ENCODE measurements around the gene USP33.
"Not testable (repeated sequence)": the region's sequence is repeated elsewhere in the genome, so short reads cannot be mapped to it uniquely, and the experiment has no call there.

The USP33 gene

DNA sequence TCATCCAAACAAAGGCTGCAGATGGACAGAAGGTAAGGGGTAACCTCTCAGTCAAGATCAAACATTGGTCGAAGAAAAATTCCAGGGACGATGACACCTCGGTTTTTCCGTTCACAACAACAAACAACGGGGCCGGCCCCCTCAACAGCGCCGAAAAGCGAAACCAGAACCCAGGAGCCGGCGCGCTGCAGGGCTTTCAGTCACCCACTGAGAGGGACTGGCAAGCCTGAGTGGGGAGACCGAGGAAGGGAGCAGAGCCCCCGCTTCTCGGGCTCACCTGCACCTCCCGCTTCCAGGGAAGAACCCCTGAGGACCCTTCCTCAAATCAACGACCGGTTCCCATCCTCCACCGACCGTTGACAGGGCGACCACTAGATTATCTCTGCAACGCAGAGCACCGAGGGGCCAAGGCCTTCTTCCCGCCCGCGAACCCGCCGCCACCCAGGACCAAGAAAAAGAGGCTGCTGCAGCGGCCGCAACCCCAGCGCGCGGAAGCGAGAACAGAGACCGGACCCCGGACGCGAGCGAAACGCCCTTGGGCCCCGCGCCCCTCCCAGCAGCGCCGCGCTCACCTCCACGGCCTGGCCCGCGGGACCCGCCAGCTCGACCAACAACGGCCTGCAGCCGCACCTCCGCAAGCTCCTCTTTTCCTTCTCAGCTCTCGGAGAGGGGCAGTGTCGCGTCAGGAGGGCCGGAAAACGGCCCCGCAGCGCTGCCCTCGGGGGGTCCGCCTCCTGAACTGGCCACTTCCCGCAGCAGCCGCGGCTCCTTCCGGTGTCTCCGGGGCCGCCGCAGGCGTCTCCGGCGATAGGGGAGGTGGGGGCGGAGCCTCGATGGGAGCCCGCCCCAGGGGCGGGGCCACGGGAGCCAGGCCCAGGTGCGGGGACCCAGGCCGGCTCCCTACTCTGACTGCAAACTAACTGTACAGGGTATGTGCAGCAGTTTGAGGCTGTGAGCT, at the start of gene USP33:
Gene USP33, minus strand, starts transcription at position 782 of the 958 bp plus-strand sequence. CDS start 18,155 bp downstream, outside the sequence.
- DNase-seq (ENCODE audit: low read depth), result no peak

DNA sequence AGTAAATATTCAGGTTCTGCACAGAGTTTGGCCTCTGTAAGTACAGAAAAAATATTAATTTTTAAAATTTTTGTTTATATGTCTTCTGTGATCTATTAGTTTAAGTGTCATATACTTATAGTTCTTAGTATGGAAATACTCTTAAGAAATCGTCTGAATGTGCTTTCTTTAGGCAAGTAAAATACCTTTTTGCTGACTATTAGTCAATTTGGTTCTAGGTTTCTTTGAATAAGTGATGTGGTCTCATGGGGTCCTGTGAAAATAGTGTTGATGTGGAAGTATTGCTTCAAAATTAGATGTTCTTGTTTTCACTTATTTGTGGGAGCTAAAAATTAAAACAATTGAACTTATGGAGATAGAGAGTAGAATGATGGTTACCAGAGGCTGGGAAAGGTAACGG, 43.7 kb upstream of the USP33 start:
- no peak for DNase-seq (ENCODE audit: low read depth)

DNA sequence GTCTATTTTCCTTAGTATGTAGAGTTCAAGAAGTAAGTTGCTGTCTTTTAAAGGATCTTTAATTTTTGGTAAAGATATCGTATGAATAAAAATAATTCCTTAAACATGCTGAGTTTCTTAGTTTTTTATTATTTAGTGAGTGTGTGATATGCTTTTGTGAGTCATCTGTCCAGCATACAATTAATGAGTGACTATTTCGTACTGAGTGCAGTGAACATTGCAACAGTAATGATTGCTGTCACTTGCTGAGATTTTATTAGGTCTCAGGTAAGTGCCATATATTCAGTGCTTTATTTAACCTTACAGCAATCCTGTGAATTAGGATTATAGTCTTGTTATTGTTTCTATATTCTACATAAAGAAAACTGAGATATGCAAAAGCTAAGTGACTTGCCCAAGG, 42.4 kb upstream of the USP33 start:
- DNase-seq (ENCODE audit: low read depth), result no peak

DNA sequence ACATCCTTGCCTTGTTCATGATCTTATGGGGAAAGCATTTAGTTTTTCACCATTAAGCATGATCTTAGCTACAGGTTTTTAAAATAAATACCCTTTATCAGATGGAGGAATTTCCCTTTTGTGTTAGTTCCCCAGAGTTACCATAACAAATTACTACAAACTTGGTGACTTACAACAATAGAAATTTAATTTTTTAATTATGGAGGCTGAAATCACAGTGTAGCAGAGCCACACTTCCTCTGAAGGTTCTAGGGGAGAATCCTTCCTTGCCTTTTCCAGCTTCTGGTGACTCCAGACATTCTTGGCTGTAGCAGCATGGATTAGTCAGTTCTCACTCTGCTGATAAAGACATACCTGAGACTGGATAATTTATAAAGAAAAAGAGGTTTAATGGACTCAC, 38.3 kb upstream of the USP33 start:
- DNase-seq (ENCODE audit: low read depth), result peak; percentile 15

DNA sequence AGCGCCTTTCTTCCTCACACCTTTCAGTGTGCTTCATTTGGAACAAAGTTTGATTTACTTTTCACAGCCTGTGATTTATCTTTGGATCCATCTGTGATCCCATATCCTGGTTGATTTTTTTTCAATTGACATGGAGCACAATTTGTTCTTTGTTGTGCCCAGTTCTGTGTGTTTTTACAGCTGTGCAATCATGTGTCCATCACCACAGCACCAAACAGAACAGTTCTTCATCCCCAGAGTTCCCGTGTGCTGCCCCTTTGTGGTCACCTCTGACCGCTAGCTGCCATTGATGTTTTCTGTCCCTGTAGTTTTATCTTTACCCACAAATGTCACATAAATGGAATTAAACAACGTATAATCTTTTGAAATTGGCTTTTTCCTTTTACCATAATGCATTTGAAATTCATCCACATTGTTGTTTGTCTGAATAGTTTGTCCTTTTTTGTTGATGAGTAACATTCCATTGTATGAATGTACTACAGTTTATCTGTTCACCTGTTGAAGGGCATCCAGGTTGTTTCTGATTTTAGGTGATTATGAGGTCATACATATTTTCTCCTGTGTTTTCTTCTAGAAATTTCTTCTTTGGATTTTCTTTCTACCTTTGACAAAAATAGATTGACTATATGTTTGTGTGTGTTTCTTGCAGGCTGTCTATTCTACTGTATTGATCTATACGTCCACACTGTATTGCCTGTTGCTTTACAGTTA, 37.2 kb upstream of the USP33 start:
- no peak for DNase-seq (ENCODE audit: low read depth)

GRCh38 chr1:77794550-77794949, 34.9 kb upstream of the USP33 start:
- no peak for DNase-seq (ENCODE audit: low read depth)

DNA sequence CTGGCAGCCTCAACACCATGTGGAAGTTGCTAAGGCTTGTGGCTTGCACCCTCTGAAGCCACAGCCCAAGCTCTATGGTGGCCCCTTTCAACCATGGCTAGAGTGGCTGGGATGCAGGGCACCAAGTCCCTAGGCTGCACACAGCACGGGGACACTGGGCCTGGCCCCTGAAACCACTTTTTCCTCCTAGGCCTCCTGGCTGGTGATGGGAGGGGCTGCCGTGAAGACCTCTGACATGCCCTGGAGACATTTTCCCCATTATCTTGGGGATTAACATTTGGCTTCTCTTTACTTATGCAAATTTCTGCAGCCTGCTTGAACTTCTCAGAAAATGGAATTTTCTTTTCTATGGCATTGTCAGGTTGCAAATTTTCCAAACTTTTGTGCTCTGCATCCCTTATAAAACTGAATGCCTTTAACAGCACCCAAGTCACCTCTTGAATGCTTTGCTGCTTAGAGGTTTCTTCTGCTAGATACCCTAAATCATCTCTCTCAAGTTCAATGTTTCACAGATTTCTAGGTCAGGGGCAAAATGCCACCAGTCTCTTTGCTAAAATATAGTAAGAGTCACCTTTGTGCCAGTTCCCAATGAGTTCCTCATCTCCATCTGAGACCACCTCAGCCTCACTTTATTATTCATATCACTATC, 26.6 kb upstream of the USP33 start:
- DNase-seq (ENCODE audit: low read depth), result not testable (repeated sequence)

GRCh38 chr1:77783141-77783540, 23.5 kb upstream of the USP33 start:
- no peak for DNase-seq (ENCODE audit: low read depth)

DNA sequence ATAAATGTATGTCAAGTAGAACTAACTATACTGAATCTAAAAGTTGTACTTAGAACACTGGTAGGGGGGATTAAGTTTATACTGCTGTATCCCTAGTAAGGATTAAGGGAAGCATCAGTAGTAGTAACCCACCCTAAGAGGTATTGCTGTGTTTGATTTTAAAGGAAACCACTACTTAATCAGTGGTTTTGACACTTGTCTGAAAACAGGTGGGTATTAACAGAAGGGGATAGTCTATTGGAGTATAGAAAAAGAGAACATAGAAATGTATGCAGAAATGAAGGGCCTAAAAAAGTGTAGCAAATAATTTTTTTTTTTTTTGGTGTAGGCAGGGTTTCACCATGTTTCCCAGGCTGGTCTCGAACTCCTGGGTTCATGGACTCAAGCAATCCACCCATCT, 22.0 kb upstream of the USP33 start:
- no peak for DNase-seq (ENCODE audit: low read depth)

GRCh38 chr1:77779529-77780281, 20.1 kb upstream of the USP33 start, which contains the start of gene MIGA1:
MIGA1 (plus strand) TSS chr1:77779649; CDS start chr1:77783253, 3,604 bp downstream.
- DNase-seq (ENCODE audit: low read depth), result peak; percentile 55

DNA sequence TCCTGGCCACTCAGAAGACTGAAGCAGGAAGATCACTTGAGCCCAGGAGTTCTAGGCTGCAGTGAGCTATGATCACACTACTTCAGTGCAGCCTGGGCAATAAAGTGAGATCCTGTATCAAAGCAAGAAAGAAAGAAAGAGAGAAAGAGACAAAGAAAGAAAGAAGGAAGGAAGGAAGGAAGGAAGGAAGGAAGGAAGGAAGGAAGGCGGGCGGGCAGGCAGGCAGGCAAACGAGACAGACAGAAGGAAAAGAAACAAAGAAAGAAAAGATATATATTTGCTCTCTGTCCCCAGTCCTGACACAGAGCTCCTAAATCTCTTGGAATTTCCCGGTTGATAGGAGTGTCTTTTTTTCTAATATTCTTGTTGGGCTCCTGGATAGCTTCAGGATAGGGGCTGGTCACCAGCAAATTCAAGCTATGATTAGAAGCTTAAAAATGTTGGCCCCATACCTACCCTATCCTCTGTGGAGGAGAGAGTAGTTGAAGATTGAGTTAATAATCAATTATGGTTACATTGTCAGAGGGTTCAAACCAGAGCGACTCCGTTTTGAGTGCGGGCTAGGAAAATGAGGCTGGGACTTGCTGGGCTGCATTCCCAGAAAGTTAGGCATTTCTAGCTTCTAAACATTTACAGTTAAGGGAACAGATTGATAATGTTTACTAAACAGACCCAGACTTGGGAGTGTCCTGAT, 16.5 kb upstream of the USP33 start:
- no peak for DNase-seq (ENCODE audit: low read depth)

DNA sequence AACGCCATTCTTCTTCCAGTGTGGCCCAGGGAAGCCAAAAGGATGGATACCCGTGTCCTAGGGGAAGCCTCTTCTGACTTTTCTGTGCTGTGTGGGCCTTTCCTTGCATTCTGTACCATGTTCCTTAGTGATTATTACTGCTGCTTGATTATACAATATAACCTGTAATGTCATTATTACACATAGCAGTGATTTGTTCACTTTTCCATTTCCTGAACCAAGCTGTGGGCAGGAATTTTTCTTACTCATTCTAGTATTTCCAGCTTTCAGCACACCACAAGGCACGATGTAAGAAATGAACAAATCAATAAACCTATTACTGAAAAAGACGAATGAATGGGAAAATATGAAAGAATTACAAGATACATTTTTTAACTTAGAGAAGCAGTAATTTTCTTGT, 8.4 kb upstream of the USP33 start:
- DNase-seq (ENCODE audit: low read depth), result no peak

DNA sequence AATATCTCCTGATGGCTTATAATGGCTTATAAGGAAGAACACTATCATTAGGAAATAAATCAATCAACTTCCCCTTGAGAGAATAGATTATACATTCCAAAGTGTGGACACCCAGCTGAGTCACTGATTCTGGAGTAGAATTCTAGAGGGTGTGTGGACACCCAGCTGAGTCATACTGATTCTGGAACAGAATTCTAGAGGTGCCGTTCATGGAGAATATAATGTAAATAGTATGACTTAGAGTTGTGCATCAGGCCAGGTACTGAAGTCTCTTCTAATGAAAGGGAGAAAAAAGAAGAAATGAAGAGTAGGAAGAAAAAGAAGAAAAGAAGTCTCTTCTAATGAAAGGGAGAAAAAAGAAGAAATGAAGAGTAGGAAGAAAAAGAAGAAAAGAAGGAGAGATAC, 2.4 kb upstream of the USP33 start:
- DNase-seq (ENCODE audit: low read depth), result peak; percentile 47

- DNase-seq (ENCODE audit: low read depth), result no peak
Observed at GRCh38 chr1:77757603-77758002, 2.0 kb downstream of the USP33 start.

DNA sequence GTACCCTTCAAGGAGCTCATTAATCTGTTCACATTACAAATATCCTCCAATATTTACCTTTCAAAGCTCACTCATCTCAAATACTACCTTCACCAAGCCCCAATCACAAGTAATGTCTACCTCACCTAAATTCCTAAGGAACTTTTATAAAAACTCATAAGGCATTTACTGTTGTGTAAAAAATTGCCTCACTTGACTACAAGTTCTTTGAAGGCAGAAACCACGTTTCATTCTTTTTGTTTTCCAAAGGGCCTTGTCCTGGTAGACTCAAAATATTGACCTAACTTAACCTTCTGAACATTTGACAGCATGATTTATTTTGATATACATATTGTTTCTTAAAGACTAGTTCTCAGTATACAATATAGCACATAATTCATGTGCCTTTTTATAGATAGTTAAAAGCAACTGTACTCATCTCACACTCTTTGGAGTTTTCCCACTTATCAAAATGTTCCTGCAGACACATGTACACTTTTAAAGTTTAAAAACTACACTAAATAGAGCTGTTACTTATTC, 2.5 kb downstream of the USP33 start:
- DNase-seq (ENCODE audit: low read depth), result no peak

DNA sequence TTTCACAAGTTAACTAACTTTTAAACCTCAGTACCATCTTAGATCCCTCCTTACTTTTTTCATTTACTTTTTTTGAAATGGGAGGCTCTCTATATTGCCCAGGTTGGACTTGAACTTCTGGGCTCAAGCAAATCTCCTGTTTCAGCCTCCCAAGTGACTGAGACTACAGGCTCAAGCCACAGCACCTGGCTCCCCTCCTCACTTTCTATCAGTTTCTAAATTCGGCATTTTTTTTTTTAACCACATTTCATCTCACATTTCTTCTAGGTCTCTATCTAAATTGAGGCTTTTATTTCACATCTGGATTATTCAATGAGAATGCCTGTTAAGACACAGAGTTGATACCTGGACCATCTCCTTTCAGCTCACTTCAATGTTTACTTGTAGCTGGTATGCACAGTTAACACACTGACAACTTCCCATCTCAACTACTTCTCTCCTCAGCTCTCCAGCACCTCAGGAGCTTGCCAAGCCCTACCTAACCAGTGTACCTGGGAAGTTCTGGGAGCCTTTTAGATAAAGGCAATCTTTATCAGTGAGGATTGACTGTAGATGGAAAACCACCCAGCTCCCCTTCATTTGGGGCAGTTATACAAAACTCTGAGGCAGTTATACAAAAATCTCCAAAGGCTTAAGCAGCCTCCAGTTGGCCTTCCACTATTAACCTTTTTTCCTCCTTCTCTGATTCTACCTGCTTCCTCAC, 3.4 kb downstream of the USP33 start:
- DNase-seq (ENCODE audit: low read depth), result no peak

- not testable (repeated sequence) for DNase-seq (ENCODE audit: low read depth)
Observed at GRCh38 chr1:77749489-77749888, 10.2 kb downstream of the USP33 start.

GRCh38 chr1:77744576-77744975, 15.1 kb downstream of the USP33 start:
- DNase-seq (ENCODE audit: low read depth), result no peak

GRCh38 chr1:77742011-77742555, 17.6 kb downstream of the USP33 start:
- no peak for DNase-seq (ENCODE audit: low read depth)

GRCh38 chr1:77741316-77741715, 18.3 kb downstream of the USP33 start:
- DNase-seq (ENCODE audit: low read depth), result no peak
